ACC112 (cell line): ENCODE data around the gene RAB40B.

Experiments used
- H2AFZ ChIP-seq: fragments of 200-600 bp; sonication (generic); one replicate; pipeline ENCODE4 v1.6.0; 2017; ENCODE audit warnings: antibody characterized with exemption, low read length; ENCODE audit not compliant: unreplicated experiment
- H3K27ac ChIP-seq: fragments of 200-600 bp; sonication (generic); 2 replicates; pipeline ENCODE4 v1.5.1; 2014; ENCODE audit warnings: low read depth, mild to moderate bottlenecking, antibody characterized with exemption, low read length, moderate library complexity
- H3K27me3 ChIP-seq: fragments of 200-600 bp; sonication (generic); 2 replicates; pipeline ENCODE4 v1.6.1; 2014; ENCODE audit warnings: mild to moderate bottlenecking, antibody characterized with exemption, low read length, moderate library complexity, mixed read lengths; ENCODE audit not compliant: insufficient read depth
- H3K36me3 ChIP-seq: fragments of 200-600 bp; sonication (generic); 2 replicates; pipeline ENCODE4 v1.6.1; 2016; ENCODE audit warnings: mild to moderate bottlenecking, antibody characterized with exemption, low read length, moderate library complexity, mixed read lengths; ENCODE audit not compliant: insufficient read depth
- H3K4me1 ChIP-seq: fragments of 200-600 bp; sonication (generic); one replicate; pipeline ENCODE4 v1.6.1; 2016; ENCODE audit warnings: low read length, mixed read lengths; ENCODE audit not compliant: insufficient read depth, unreplicated experiment, control insufficient read depth
- H3K4me3 ChIP-seq: fragments of 200-600 bp; sonication (generic); 2 replicates; pipeline ENCODE4 v1.5.1; 2014; ENCODE audit warnings: mild to moderate bottlenecking, low read depth, low read length
- H3K79me2 ChIP-seq: fragments of 200-600 bp; sonication (generic); one replicate; pipeline ENCODE4 v1.6.0; 2016; ENCODE audit warnings: low read length; ENCODE audit not compliant: control insufficient read depth, unreplicated experiment, insufficient read depth

The RAB40B gene

DNA sequence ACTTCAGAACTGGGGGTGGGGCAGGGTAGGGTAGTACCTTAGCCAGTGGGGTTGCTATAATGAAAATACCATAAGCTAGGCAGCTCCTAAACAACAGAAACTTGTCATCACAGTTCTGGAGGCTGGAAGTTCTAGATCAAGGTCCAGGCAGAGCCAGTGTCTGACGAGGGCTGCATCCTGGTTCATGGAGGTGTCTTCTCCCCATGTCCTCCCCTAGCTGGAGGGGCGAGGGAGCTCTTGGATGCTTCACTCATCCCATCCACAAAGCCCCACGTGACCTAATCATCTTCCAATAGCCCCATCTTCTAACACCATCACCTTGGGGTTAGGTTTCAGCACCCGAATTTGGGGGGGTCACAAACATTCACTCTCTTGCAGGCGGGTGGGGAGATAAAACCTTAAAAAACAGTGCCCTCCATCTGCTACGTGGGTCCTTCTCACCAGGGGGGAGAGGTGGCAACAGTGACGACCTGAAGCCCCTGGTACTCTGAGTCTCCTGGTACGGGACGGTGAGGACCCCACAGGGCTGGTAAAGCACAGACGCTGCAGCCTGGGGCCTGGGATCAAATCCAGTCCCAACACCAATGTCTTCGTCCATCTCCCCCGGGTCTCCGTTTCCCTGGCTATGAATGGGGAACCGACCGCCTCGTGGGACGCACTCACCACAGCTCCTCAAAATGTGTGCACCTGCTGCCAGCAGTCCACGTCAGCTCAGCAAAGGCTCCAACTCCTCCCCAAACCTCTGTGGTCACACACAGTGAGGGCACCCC, 22.8 kb downstream of the RAB40B start:
- no peak overlapping the region for H3K4me3 ChIP-seq
- no peaks in the 10 kb centered on the region for H3K79me2 ChIP-seq
- H3K27ac ChIP-seq, result no peak overlapping the region
- no peaks in the 10 kb centered on the region for H3K36me3 ChIP-seq
- no peaks in the 10 kb centered on the region for H3K27me3 ChIP-seq
- no peaks in the 10 kb centered on the region for H3K4me1 ChIP-seq
- no peak overlapping the region for H2AFZ ChIP-seq

- Histone ChIP-seq H2AFZ (no peak overlapping the region), H3K4me1 (no peaks in the 10 kb centered on the region)
Observed at GRCh38 chr17:82674656-82675475, 23.6 kb downstream of the RAB40B start.

DNA sequence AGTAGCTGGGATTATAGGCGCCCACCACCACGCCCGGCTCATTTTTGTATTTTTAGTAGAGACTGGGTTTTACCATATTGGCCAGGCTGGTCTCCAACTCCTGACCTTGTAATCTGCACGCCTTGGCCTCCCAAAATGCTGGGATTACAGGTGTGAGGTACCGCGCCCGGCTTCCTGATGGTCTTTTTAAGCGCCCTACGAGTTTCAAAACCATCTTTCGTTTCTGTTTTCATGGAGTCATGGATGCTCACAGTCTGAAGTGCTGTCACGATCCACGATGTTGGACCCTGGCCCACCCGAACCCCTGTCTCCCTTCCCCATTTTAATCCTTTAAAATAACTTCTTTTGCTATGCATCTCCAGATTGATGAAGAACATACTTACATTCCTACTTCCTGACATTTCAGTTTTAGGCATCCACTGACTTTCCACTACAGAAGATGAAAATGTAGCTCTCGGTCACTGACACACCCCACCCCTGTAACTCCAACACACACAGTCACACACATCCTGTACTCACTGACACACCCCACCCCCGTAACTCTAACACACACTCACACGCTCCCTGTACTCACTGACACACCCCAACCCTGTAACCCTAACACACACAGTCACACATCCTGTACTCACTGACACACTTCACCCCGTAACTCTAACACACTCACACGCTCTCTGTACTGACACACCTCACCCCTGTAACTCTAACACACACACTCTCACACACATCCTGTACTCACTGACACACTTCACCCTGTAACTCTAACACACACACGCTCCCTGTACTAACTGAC, 27.6 kb downstream of the RAB40B start:
- H3K4me1 ChIP-seq, result no peaks in the 10 kb centered on the region
- no peaks in the 10 kb centered on the region for H3K27me3 ChIP-seq
- no peak overlapping the region for H3K27ac ChIP-seq
- no peak overlapping the region for H3K4me3 ChIP-seq
- no peaks in the 10 kb centered on the region for H3K36me3 ChIP-seq
- H3K79me2 ChIP-seq, result no peaks in the 10 kb centered on the region
- no peak overlapping the region for H2AFZ ChIP-seq

More at GRCh38 chr17:82674656-82675475, 23.6 kb downstream of the RAB40B start:
- Histone ChIP-seq H3K36me3 (no peaks in the 10 kb centered on the region), H3K79me2 (no peaks in the 10 kb centered on the region), H3K27ac (no peak overlapping the region), H3K27me3 (no peaks in the 10 kb centered on the region), H3K4me3 (no peak overlapping the region)

DNA sequence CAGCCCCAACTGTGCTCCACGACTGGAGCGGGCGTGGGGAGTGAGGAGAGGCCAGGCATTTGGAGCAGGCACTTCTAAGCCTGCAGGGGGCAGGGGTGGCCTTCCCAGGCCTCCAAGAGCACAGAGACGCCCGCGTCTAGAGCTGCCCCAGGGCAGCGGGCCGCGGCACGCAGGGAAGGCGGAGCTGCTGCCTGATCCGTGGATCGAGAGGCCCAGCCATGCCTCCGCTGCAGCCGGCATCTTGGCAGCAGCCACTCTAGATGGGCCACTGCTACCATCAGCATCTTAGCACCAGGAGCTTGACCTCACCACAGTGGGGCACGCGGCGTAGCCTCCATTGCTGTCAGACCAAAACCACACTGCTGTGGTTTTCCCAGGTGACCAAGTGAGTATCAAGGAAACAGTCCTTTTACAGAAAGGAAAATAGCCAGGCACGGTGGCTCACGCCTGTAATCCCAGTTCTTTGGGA, 29.8 kb downstream of the RAB40B start:
- Histone ChIP-seq H3K27me3 (no peaks in the 10 kb centered on the region), H3K79me2 (no peaks in the 10 kb centered on the region), H3K4me3 (no peak overlapping the region), H3K36me3 (no peaks in the 10 kb centered on the region), H3K4me1 (no peaks in the 10 kb centered on the region), H3K27ac (no peak overlapping the region), H2AFZ (no peak overlapping the region)

DNA sequence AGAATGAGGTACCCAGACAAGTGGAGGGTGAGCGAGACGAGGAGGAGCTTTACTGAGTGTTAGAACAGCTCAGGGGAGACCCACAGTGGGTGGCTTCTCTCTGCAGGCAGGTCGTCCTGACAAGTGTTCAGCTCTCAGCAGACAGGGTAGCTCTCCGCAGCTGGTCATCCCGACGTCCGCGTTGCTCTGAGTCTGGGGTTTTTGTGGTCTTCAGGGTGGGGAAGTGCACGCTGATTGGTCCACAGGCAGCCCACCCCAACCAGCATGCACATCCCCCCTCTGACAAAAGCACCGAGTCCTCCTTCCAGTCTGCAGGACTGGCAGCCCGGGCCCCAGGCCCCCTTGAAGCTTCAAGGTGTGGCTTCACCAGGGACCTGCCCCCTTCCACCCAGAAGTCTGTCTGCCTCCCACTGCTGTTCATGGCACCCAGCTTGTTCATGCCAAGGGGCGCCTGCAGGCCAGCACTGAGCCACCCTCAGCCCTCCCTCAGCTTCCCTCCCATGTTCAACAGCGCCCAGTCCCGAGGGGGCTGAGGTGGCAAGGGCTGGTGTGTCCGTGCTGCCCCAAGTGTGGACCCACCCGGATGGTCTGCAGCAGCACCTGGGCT, 30.4 kb downstream of the RAB40B start:
- no peaks in the 10 kb centered on the region for H3K36me3 ChIP-seq
- no peak overlapping the region for H3K4me3 ChIP-seq
- no peaks in the 10 kb centered on the region for H3K27me3 ChIP-seq
- H2AFZ ChIP-seq, result no peak overlapping the region
- H3K79me2 ChIP-seq, result no peaks in the 10 kb centered on the region
- H3K4me1 ChIP-seq, result no peaks in the 10 kb centered on the region
- no peak overlapping the region for H3K27ac ChIP-seq

DNA sequence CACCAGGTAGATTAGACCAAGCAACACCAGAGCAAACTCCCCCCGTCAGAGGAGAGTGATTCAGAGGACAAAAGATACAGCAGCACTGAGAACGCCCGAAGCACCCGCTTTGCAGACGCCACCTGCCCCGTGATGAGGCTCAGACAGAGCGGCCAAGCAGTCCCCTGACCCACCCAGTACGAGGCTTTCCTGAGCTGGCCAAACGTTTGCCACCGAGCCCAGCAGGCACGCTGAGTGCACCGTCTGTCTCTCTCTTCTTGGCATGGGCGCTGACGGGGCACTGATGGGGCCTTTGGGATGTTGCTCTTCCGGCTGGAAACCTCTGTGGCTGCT, 30.9 kb downstream of the RAB40B start:
- no peak overlapping the region for H2AFZ ChIP-seq
- H3K4me3 ChIP-seq, result no peak overlapping the region

GRCh38 chr17:82666931-82667667, 31.4 kb downstream of the RAB40B start:
- no peaks in the 10 kb centered on the region for H3K27me3 ChIP-seq
- H2AFZ ChIP-seq, result no peak overlapping the region
- no peaks in the 10 kb centered on the region for H3K4me1 ChIP-seq
- H3K79me2 ChIP-seq, result no peaks in the 10 kb centered on the region
- H3K36me3 ChIP-seq, result no peaks in the 10 kb centered on the region
- no peak overlapping the region for H3K27ac ChIP-seq
- H3K4me3 ChIP-seq, result no peak overlapping the region

More for the DNA sequence above, 30.9 kb downstream of the RAB40B start:
- Histone ChIP-seq H3K79me2 (no peaks in the 10 kb centered on the region), H3K27ac (no peak overlapping the region), H3K36me3 (no peaks in the 10 kb centered on the region), H3K27me3 (no peaks in the 10 kb centered on the region), H3K4me1 (no peaks in the 10 kb centered on the region)

DNA sequence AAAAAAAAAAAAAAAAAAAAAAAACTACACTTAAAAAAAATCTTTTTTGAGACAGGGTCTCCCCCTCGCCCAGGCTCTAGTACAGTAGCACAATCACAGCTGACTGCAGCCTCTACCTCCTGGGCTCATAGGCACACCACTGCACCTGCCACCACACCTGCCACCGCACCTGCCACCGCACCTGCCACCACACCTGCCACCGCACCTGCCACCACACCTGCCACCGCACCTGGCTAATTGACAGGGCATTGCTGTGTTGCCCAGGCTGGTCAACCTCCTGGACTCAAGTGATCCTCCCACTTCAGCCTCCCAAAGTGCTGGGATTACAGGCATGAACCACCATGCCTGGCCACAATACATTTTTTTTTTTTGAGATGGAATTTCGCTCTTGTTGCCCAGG, 32.6 kb downstream of the RAB40B start:
- Histone ChIP-seq H3K79me2 (no peaks in the 10 kb centered on the region), H3K36me3 (no peaks in the 10 kb centered on the region), H3K27ac (no peak overlapping the region), H3K4me3 (no peak overlapping the region), H2AFZ (no peak overlapping the region), H3K4me1 (no peaks in the 10 kb centered on the region), H3K27me3 (no peaks in the 10 kb centered on the region)

DNA sequence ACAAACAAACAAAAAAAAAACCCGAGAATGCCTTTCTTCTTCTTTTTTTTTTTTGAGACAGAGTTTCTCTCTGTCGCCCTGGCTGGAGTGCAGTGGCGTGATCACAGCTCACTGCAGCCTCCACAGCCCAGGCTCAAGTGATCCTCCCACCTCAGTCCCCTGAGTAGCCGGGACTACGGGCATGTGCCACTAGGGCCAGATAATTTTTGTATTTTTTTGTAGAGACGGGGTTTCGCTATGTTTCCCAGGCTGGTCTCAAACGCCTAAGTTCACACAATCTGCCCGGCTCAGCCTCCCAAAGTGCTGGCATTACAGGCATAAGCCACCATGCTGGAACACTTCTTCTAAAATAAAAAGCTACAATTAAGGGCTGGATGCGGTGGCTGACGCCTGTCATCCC, 33.3 kb downstream of the RAB40B start:
- Histone ChIP-seq H3K27ac (no peak overlapping the region), H3K79me2 (no peaks in the 10 kb centered on the region), H3K27me3 (no peaks in the 10 kb centered on the region), H3K36me3 (no peaks in the 10 kb centered on the region), H3K4me3 (no peak overlapping the region), H3K4me1 (no peaks in the 10 kb centered on the region), H2AFZ (no peak overlapping the region)

GRCh38 chr17:82664701-82665182, 33.8 kb downstream of the RAB40B start:
- Histone ChIP-seq H3K4me3 (no peak overlapping the region), H3K27me3 (no peaks in the 10 kb centered on the region), H3K27ac (no peak overlapping the region), H3K79me2 (no peaks in the 10 kb centered on the region), H3K4me1 (no peaks in the 10 kb centered on the region), H2AFZ (no peak overlapping the region), H3K36me3 (no peaks in the 10 kb centered on the region)
